AG04450 (cell line): ENCODE data around the gene AMPH. TPM values are rescaled to one million over a fixed set of nuclear protein-coding genes. Genes with fewer than 3 reads are reported as not detected.

Source experiments
- CTCF ChIA-PET: fragments of 300-600, 350-600 bp; formaldehyde crosslinking; extraction: SDS; loops from one replicate; lab custom pipeline; 2022; ENCODE audit warnings: antibody characterized with exemption, inconsistent platforms; lab: Charles Lee
- POLR2A ChIA-PET: fragments of 350-600 bp; formaldehyde crosslinking; extraction: SDS; loops from one replicate; lab custom pipeline; 2021; ENCODE audit warnings: antibody characterized with exemption, inconsistent platforms; lab: Yijun Ruan, JAX
- DNase-seq: peaks from one replicate; pipeline ENCODE4 v3.0.0-alpha.2; 2011; ENCODE audit warnings: low read depth, low spot score
- H3K27ac ChIP-seq: one replicate; pipeline ENCODE4 v1.5.1; 2012; ENCODE audit warnings: low read depth, low read length, control low read depth
- H3K27me3 ChIP-seq: one replicate; pipeline ENCODE4 v1.6.0; 2012; ENCODE audit warnings: low read length; ENCODE audit not compliant: control insufficient read depth, insufficient read depth
- H3K4me3 ChIP-seq: 2 replicates; pipeline ENCODE4 v1.5.1; 2011; ENCODE audit warnings: mild to moderate bottlenecking, low read depth, low read length, control low read depth
- H3K9me3 ChIP-seq: 2 replicates; pipeline ENCODE4 v1.5.1; 2012; ENCODE audit warnings: low read length; ENCODE audit not compliant: control insufficient read depth, insufficient read depth
- polyA plus RNA-seq: library from polyadenylated mRNA; depleted of rRNA; stranded (reverse); fragments of >200 nt; gene quantifications from 2 replicates; pipeline ENCODE4 v1.2.3, GENCODE V29; 2011
- TF ChIP-seq, protein P1 (sequence below): IDR thresholded peaks from 2 replicates; pipeline ENCODE4 v1.5.1; 2011; ENCODE audit warnings: low read depth, low read length, control low read depth, inconsistent platforms

The AMPH gene
- polyA plus RNA-seq, 1 experiment = 19.5 TPM

DNA sequence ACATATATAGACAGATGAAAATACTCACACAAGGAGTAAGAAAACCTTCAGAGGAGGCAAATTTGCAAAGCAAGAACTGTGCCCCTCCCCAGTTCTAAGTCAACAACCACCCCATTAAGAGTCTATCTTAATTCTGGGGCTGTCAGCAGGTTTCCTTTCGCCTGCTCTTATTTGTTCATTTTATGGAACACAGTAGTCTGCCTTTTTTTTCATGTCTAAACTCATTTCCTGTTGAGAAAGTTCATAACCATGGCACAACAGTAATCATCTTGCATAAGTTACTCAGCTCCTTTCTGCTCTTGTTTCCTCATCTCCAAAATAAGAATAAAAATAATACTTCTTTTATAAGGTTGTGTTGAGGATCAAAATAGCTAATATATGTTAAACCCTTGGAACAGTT, 25.8 kb upstream of the AMPH start:
- no peaks in the 10 kb centered on the region for H3K27me3 ChIP-seq
- CTCF ChIA-PET = interaction anchor here (1.0 to 5.1 kb wide), 3 partner anchors 206 to 258 kb away, joined by 3 to 47 read pairs (median 3); no protein-coding TSS in a partner anchor
- no peak for DNase-seq

DNA sequence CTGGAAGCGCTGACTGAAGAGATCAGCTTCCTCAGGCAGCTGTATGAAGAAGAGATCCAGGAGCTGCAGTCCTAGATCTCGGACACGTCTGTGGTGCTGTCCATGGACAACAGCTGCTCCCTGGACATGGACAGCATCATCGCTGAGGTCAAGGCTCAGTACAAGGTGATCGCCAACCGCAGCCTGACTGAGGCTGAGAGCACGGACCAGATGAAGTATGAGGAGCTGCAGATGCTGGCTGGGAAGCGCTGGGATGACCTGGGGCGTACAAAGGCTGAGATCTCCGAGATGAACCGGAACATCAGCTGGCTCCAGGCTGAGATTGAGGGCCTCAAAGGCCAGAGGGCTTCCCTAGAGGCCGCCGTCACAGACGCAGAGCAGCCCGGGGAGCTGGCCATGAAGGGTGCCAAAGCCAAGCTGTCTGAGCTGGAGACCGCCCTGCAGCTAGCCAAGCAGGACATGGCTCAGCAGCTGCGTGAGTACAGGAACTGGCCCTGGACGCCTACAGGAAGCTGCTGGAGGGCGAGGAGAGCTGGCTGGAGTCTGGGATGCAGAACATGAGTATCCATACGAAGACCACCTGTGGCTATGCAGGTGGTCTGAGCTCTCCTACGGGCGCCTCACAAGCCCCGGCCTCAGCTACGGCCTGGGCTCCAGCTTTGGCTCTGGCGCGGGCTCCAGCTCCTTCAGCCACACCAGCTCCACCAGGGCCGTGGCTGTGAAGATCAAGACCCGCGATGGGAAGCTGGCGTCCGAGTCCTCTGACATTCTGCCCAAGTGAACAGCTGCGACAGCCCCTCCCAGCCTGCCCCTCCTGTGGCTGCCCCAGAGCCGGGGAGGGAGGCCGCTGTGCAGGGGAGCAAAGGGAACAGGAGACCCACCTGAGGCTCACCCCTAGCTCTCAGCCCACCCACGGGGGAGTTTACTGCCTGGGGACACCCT, 24.9 kb upstream of the AMPH start:
- no peak overlapping the region for H3K27ac ChIP-seq
- DNase-seq = no peak
- H3K4me3 ChIP-seq = no peak overlapping the region
- ChIA-PET POLR2A (no interaction called here), CTCF (interaction anchor here (1.0 to 1.3 kb wide), 2 partner anchors 206 to 257 kb away, joined by 3 read pairs; no protein-coding TSS in a partner anchor)
- no peaks in the 10 kb centered on the region; the same call in 1 of the 2 replicates for H3K9me3 ChIP-seq
- H3K27me3 ChIP-seq = no peaks in the 10 kb centered on the region
- TF ChIP-seq, protein P1, sequence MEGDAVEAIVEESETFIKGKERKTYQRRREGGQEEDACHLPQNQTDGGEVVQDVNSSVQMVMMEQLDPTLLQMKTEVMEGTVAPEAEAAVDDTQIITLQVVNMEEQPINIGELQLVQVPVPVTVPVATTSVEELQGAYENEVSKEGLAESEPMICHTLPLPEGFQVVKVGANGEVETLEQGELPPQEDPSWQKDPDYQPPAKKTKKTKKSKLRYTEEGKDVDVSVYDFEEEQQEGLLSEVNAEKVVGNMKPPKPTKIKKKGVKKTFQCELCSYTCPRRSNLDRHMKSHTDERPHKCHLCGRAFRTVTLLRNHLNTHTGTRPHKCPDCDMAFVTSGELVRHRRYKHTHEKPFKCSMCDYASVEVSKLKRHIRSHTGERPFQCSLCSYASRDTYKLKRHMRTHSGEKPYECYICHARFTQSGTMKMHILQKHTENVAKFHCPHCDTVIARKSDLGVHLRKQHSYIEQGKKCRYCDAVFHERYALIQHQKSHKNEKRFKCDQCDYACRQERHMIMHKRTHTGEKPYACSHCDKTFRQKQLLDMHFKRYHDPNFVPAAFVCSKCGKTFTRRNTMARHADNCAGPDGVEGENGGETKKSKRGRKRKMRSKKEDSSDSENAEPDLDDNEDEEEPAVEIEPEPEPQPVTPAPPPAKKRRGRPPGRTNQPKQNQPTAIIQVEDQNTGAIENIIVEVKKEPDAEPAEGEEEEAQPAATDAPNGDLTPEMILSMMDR = no peak

More for the DNA sequence above, 25.8 kb upstream of the AMPH start:
- Histone ChIP-seq H3K4me3 (no peak overlapping the region), H3K9me3 (no peaks in the 10 kb centered on the region; the same call in 1 of the 2 replicates), H3K27ac (no peak overlapping the region)
- POLR2A ChIA-PET = no interaction called here
- TF ChIP-seq, protein P1 = no peak

DNA sequence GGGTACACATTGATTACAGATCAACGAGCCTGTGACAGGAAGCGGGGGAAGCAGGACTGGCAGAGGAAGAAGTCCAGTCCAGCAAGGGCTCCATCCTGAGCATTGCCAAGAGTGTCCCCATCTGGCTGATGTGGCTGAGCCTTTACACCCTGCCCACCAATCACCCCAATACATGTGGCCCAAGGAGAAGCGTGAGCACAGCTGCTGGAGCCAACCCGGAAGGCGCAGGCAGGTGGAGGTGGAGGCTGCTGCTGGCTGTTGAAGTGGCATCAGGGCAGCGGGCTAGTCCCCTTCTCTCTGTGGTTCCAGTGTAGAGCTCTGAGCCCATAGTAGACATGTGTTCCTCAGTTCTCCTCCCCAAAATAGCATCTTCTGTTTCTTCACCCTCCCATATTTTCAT, 6.8 kb upstream of the AMPH start:
- DNase-seq = no peak
- Histone ChIP-seq H3K27me3 (peaks cover 6% of the 10 kb centered on the region), H3K4me3 (no peak overlapping the region), H3K27ac (no peak overlapping the region), H3K9me3 (no peaks in the 10 kb centered on the region)
- ChIA-PET CTCF (interaction anchor here (1.5 kb wide), 1 partner anchor 22 kb away, joined by 4 read pairs; no protein-coding TSS in a partner anchor), POLR2A (no interaction called here)
- TF ChIP-seq, protein P1 = no peak

GRCh38 chr7:38632411-38632810, 1.2 kb upstream of the AMPH start:
- Histone ChIP-seq H3K27ac (no peak overlapping the region), H3K9me3 (no peaks in the 10 kb centered on the region), H3K27me3 (peaks cover 6% of the 10 kb centered on the region), H3K4me3 (no peak overlapping the region)
- TF ChIP-seq, protein P1 = no peak
- no peak for DNase-seq
- CTCF ChIA-PET = interaction anchor here (0.6 to 1.0 kb wide), 2 partner anchors 50 to 264 kb away, joined by 3 to 4 read pairs; no protein-coding TSS in a partner anchor
- POLR2A ChIA-PET = no interaction called here
